Ishikawa (cell line): ENCODE data around the gene TSPAN5.

ENCODE experiments used
- CEBPB ChIP-seq: IDR thresholded peaks from 2 replicates; pipeline ENCODE4 v1.6.1; 2012
- EP300 ChIP-seq: IDR thresholded peaks from 2 replicates; pipeline ENCODE4 v1.6.1; 2012; ENCODE audit warnings: borderline replicate concordance
- FOXM1 ChIP-seq: IDR thresholded peaks from 2 replicates; pipeline ENCODE4 v1.6.1; 2012; ENCODE audit warnings: low read depth, borderline replicate concordance
- MAX ChIP-seq: IDR thresholded peaks from 2 replicates; pipeline ENCODE4 v1.6.1; 2012
- NFIC ChIP-seq: IDR thresholded peaks from 2 replicates; pipeline ENCODE4 v1.6.1; 2012
- REST ChIP-seq: IDR thresholded peaks from 2 replicates; pipeline ENCODE4 v1.6.1; 2012; ENCODE audit warnings: low read depth, mild to moderate bottlenecking
- TAF1 ChIP-seq: IDR thresholded peaks from 2 replicates; pipeline ENCODE4 v1.6.1; 2012; ENCODE audit warnings: low read depth, mild to moderate bottlenecking
- TEAD4 ChIP-seq: IDR thresholded peaks from 2 replicates; pipeline ENCODE4 v1.6.1; 2012
- YY1 ChIP-seq: IDR thresholded peaks from 2 replicates; pipeline ENCODE4 v1.6.1; 2012; ENCODE audit warnings: low read depth

- no peak for TF ChIP-seq NFIC
- TF ChIP-seq EP300: no peak
- no peak for TF ChIP-seq MAX
- no peak for TF ChIP-seq CEBPB
- TF ChIP-seq REST: no peak
- TF ChIP-seq YY1: no peak
- no peak for TF ChIP-seq FOXM1
- no peak for TF ChIP-seq TEAD4
- TF ChIP-seq TAF1: no peak
Measured at GRCh38 chr4:98503676-98504075, 154.7 kb downstream of the TSPAN5 start.
